CD4-positive, alpha-beta T cell (primary cell): ENCODE data around the gene ADA. TPM values are rescaled to one million over a fixed set of nuclear protein-coding genes. Genes with fewer than 3 reads are reported as not detected.

Source experiments
- ATAC-seq: fragments of 200-7000 bp; cut with Tn5 transposase; one replicate; pipeline ENCODE4 v1.10.0; 2022; ENCODE audit warnings: mild to moderate bottlenecking; ENCODE audit not compliant: poor library complexity
- CTCF ChIA-PET: fragments of 350-600 bp; sonication (Branson Sonifier 250); formaldehyde crosslinking; loops from one replicate; lab custom pipeline; 2021; ENCODE audit warnings: antibody characterized with exemption, inconsistent platforms; lab: Charles Lee
- POLR2A ChIA-PET: fragments of 350-600 bp; sonication (Branson Sonifier 250); formaldehyde crosslinking; loops from one replicate; lab custom pipeline; 2021; ENCODE audit warnings: antibody characterized with exemption, inconsistent platforms; lab: Charles Lee
- DNase-seq, 14 experiments: peaks; one replicate each; pipeline ENCODE4 v3.0.0-alpha.2; 2013 to 2020; ENCODE audit warnings: mixed read lengths in 2 of 14
- H3K27ac ChIP-seq, 2 donors: one replicate each; pipeline versions ENCODE4 v1.5.1 to v1.7.0; 2013; ENCODE audit warnings: low read length in 2 of 2, low read depth in 1 of 2, mild to moderate bottlenecking in 1 of 2
- H3K27me3 ChIP-seq, 2 experiments: 1 replicate in 1 of 2; 2 replicates in 1 of 2; pipeline versions ENCODE4 v1.6.1 to v1.7.0; 2013; ENCODE audit warnings: low read length in 2 of 2, control low read depth in 1 of 2, mild to moderate bottlenecking in 1 of 2, moderate library complexity in 1 of 2; ENCODE audit not compliant: insufficient read depth in 2 of 2, control insufficient read depth in 1 of 2
- H3K36me3 ChIP-seq: one replicate; pipeline ENCODE4 v1.6.1; 2013; ENCODE audit warnings: low read length, control low read depth; ENCODE audit not compliant: insufficient read depth
- H3K4me1 ChIP-seq: one replicate; pipeline ENCODE4 v1.6.1; 2013; ENCODE audit warnings: low read length, control low read depth; ENCODE audit not compliant: insufficient read depth
- H3K4me3 ChIP-seq: one replicate; pipeline ENCODE4 v1.5.1; 2013; ENCODE audit warnings: mild to moderate bottlenecking, low read length, moderate library complexity
- H3K9me3 ChIP-seq, 2 experiments: 1 replicate in 1 of 2; 2 replicates in 1 of 2; pipeline versions ENCODE4 v1.6.1 to v1.7.0; 2013; ENCODE audit warnings: low read length in 2 of 2, mild to moderate bottlenecking in 2 of 2, control low read depth in 1 of 2, moderate library complexity in 1 of 2; ENCODE audit not compliant: control insufficient read depth in 1 of 2, insufficient read depth in 1 of 2
- H3K27ac Mint-ChIP-seq: one replicate; pipeline ENCODE4 v1.8.0; 2020; ENCODE audit warnings: mixed read lengths
- H3K27me3 Mint-ChIP-seq: one replicate; pipeline ENCODE4 v1.8.0; 2021; ENCODE audit warnings: mixed read lengths
- H3K36me3 Mint-ChIP-seq: one replicate; pipeline ENCODE4 v1.8.0; 2021; ENCODE audit warnings: low read depth, mixed read lengths
- H3K4me1 Mint-ChIP-seq: one replicate; pipeline ENCODE4 v1.8.0; 2021; ENCODE audit warnings: low read depth, mixed read lengths
- H3K4me3 Mint-ChIP-seq: one replicate; pipeline ENCODE4 v1.8.0; 2020; ENCODE audit warnings: mild to moderate bottlenecking, mixed read lengths
- H3K9me3 Mint-ChIP-seq: one replicate; pipeline ENCODE4 v1.8.0; 2020; ENCODE audit warnings: mixed read lengths
- intact Hi-C, 2 experiments: fragments of 100-400 bp; cut with DNase I in 1 of 2; cut with micrococcal nuclease in 1 of 2; formaldehyde crosslinking; loops; one replicate each; pipeline versions ENCODE4 v1.15.1 to v1.9.0; 2023 to 2025; cut with DNase I, micrococcal nuclease
- total RNA-seq, 174 experiments: library from RNA in 2 of 174; stranded (reverse) in 2 of 174; gene quantifications; one replicate each; pipeline ENCODE4 v1.2.3 and lab custom pipeline; 2021 to 2026
- TF ChIP-seq, protein P1 (sequence below): fragments of 200-600 bp; IDR thresholded peaks from one replicate; pipeline ENCODE4 v1.8.0; 2022; ENCODE audit warnings: antibody characterized with exemption, mild to moderate bottlenecking

Gene ADA
- total RNA-seq, 2 experiments from 2014 or later, result 31.7 to 32.8 TPM

DNA sequence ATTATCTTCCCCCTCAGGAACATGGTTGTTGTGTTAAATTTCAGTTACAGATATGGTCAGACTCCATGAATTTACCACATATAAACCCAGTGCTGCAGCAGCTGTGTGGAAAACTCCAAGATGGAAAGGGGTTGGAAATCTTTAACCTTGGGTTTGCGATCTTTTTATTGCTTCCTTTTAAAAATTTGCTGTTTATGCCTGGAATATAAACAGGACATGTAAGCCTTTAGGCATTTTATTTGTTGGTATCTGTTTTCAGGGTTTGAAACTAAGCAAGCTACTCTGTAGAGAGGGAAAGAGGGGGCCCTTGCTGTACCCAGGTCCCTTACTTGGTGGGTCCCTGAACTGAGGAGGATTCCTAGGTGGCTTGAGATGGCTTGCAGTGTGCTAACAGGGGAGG is 68.3 kb downstream of the ADA start:
- Histone ChIP-seq H3K36me3 (no peaks in the 10 kb centered on the region), H3K9me3 (no peaks in the 10 kb centered on the region), H3K27ac (no peak overlapping the region), H3K4me3 (no peak overlapping the region), H3K27me3 (peaks cover 0 to 2% of the 10 kb centered on the region in 2 experiments), H3K4me1 (no peaks in the 10 kb centered on the region)
- Mint-ChIP-seq H3K36me3 (no peaks in the 10 kb centered on the region), H3K4me3 (no peak overlapping the region), H3K4me1 (no peaks in the 10 kb centered on the region), H3K27me3 (no peaks in the 10 kb centered on the region), H3K27ac (no peak overlapping the region), H3K9me3 (no peaks in the 10 kb centered on the region)
- TF ChIP-seq, protein P1, sequence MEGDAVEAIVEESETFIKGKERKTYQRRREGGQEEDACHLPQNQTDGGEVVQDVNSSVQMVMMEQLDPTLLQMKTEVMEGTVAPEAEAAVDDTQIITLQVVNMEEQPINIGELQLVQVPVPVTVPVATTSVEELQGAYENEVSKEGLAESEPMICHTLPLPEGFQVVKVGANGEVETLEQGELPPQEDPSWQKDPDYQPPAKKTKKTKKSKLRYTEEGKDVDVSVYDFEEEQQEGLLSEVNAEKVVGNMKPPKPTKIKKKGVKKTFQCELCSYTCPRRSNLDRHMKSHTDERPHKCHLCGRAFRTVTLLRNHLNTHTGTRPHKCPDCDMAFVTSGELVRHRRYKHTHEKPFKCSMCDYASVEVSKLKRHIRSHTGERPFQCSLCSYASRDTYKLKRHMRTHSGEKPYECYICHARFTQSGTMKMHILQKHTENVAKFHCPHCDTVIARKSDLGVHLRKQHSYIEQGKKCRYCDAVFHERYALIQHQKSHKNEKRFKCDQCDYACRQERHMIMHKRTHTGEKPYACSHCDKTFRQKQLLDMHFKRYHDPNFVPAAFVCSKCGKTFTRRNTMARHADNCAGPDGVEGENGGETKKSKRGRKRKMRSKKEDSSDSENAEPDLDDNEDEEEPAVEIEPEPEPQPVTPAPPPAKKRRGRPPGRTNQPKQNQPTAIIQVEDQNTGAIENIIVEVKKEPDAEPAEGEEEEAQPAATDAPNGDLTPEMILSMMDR, result no peak
- ChIA-PET CTCF (no interaction called here), POLR2A (no interaction called here)
- DNase-seq (no peak), ATAC-seq (no peak)
- intact Hi-C loops, result no loop called here

DNA sequence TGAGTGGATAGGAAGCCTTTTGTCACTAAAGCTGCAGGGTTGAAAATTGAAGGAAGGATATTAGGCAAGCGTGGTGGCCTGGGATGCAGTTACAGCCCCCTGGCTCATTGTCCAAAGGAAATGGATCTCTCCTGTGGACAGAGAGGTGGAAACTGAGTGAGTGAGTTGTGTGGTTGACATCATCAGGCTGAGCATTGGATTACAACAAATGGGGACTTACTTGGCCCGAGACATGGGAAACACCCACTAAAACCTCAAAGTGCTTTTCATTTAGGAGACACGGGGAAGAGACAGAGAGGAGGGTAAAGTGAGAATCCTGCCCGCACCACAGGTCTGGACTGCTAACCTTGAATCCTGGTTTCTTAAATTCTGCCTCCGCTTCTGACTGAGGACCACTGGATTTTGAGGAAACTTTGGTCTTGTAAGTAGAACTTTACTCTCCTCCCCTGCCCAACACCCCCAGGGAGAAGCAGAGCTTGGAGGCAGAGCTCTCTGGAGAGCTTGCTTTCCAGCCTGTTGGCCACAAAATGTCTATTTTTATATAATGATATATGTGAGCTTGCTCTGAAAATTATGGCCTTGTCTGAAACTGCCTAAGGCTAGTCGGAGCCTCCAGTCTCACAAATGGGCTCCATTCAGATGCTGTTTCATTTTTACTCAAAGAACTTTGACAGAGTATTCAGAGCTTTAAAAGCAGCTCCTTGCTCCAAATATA is 69.0 kb downstream of the ADA start, which contains the start of gene PKIG:
PKIG (plus strand) TSS at position 269 of the 715 bp plus-strand sequence. CDS start 31,978 bp downstream, outside the sequence.
- H3K27me3 ChIP-seq, result peaks cover 0 to 2% of the 10 kb centered on the region in 2 experiments
- intact Hi-C loops, result no loop called here
- H3K36me3 ChIP-seq, result no peaks in the 10 kb centered on the region
- DNase-seq (no peak), ATAC-seq (no peak)
- H3K4me1 Mint-ChIP-seq, result no peaks in the 10 kb centered on the region
- POLR2A ChIA-PET, result no interaction called here
- no peaks in the 10 kb centered on the region for H3K27me3 Mint-ChIP-seq
- CTCF ChIA-PET, result no interaction called here
- no peaks in the 10 kb centered on the region for H3K36me3 Mint-ChIP-seq
- H3K27ac ChIP-seq, result no peak within 1 kb of the TSS
- H3K4me1 ChIP-seq, result no peaks in the 10 kb centered on the region
- TF ChIP-seq, protein P1, result no peak
- no peaks in the 10 kb centered on the region for H3K9me3 ChIP-seq
- H3K9me3 Mint-ChIP-seq, result no peaks in the 10 kb centered on the region
- no peak within 1 kb of the TSS for H3K27ac Mint-ChIP-seq
- H3K4me3 ChIP-seq, result no peak within 1 kb of the TSS
- no peak within 1 kb of the TSS for H3K4me3 Mint-ChIP-seq

DNA sequence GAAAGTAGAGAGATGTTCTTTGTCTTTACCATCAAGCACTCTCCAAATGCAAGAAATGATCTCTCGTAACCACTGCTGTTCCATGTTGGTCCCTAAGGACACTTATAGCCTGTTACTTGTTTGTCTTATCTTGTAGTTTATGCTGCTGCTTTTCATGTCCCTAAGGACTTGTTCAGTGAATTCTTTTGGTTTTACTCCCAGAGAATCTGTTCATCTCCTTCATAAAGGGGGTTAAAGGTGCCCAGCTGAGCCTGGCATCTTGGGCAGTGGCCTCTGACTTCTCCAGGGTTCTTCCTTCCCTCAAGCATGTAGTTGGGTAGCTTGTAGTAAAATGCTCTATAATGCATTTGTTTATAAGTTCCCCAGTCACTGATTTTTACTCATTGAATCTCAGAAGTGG is 70.0 kb downstream of the ADA start:
- H3K9me3 ChIP-seq, result no peaks in the 10 kb centered on the region
- TF ChIP-seq, protein P1, result no peak
- POLR2A ChIA-PET, result no interaction called here
- intact Hi-C loops, result no loop called here
- no peaks in the 10 kb centered on the region for H3K9me3 Mint-ChIP-seq
- H3K36me3 Mint-ChIP-seq, result no peaks in the 10 kb centered on the region
- CTCF ChIA-PET, result no interaction called here
- no peak overlapping the region for H3K27ac Mint-ChIP-seq
- no peaks in the 10 kb centered on the region for H3K27me3 Mint-ChIP-seq
- no peak for ATAC-seq
- H3K4me3 ChIP-seq, result no peak overlapping the region
- no peaks in the 10 kb centered on the region for H3K36me3 ChIP-seq
- no peaks in the 10 kb centered on the region for H3K4me1 Mint-ChIP-seq
- H3K27me3 ChIP-seq, result peaks cover 0 to 2% of the 10 kb centered on the region in 2 experiments
- no peak overlapping the region for H3K27ac ChIP-seq
- H3K4me1 ChIP-seq, result no peaks in the 10 kb centered on the region
- no peak for DNase-seq
- no peak overlapping the region for H3K4me3 Mint-ChIP-seq
